ENCODE results near the gene ABCG1. TPM values are rescaled to one million over a fixed set of nuclear protein-coding genes. Genes with fewer than 3 reads are reported as not detected.

ABCG1 gene
- total and polyA plus RNA-seq, 2 experiments from 2014 or later: 1.3 to 4.4 TPM

DNA sequence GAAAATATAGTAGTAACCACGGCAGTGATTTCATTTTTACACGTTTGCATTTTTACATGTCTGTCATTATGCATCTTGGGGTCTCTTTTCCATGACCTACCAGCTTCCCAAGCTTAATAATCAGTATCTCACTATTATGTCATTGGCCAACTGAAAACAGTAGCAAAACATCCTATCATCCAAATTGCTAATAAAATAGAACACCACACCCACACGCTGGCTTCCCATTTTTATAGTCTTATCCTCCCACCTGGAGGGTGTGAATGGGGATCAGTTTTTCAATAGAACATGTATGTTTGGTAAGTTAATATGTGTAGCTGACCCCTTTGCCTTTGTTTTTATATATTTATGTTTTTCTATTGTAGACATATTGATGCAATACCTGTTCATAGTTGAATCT, 84.5 kb downstream of the ABCG1 start:
- Mint-ChIP-seq H3K36me3 (ENCODE audit: low read depth) (no peaks in the 10 kb centered on the region), H3K4me3 (no peak overlapping the region), H3K27ac (no peak overlapping the region), H3K4me1 (peaks cover 2% of the 10 kb centered on the region; the same call in 1 of the 3 replicates), H3K9me3 (no peaks in the 10 kb centered on the region), H3K27me3 (ENCODE audit: insufficient read depth, low read depth, poor library complexity) (peaks cover 12% of the 10 kb centered on the region)
- Histone ChIP-seq H3K79me2 (replicated peaks; ENCODE audit: insufficient read depth) (no peaks in the 10 kb centered on the region), H3K9me2 (ENCODE audit: insufficient read depth) (no peaks in the 10 kb centered on the region), H3K4me2 (no peak overlapping the region), H4K20me1 (replicated peaks; ENCODE audit: insufficient read depth) (no peaks in the 10 kb centered on the region), H3K27me3 (ENCODE audit: insufficient read depth) (no peaks in the 10 kb centered on the region), H3K36me3 (ENCODE audit: insufficient read depth) (no peaks in the 10 kb centered on the region), H2AFZ (no peak overlapping the region), H3F3A (replicated peaks; ENCODE audit: low read depth) (no peaks in the 10 kb centered on the region), H3K27ac (ENCODE audit: low read depth) (no peak overlapping the region), H3K4me3 (no peak overlapping the region), H3K4me1 (ENCODE audit: insufficient read depth) (no peaks in the 10 kb centered on the region)
- TF ChIP-seq JUNB (IDR thresholded peaks at IDR 0.05; ENCODE audit: unreplicated experiment): no peak
- no peak for TF ChIP-seq POLR2AphosphoS5 (IDR thresholded peaks at IDR 0.05; ENCODE audit: low read depth)
- TF ChIP-seq, protein P1, sequence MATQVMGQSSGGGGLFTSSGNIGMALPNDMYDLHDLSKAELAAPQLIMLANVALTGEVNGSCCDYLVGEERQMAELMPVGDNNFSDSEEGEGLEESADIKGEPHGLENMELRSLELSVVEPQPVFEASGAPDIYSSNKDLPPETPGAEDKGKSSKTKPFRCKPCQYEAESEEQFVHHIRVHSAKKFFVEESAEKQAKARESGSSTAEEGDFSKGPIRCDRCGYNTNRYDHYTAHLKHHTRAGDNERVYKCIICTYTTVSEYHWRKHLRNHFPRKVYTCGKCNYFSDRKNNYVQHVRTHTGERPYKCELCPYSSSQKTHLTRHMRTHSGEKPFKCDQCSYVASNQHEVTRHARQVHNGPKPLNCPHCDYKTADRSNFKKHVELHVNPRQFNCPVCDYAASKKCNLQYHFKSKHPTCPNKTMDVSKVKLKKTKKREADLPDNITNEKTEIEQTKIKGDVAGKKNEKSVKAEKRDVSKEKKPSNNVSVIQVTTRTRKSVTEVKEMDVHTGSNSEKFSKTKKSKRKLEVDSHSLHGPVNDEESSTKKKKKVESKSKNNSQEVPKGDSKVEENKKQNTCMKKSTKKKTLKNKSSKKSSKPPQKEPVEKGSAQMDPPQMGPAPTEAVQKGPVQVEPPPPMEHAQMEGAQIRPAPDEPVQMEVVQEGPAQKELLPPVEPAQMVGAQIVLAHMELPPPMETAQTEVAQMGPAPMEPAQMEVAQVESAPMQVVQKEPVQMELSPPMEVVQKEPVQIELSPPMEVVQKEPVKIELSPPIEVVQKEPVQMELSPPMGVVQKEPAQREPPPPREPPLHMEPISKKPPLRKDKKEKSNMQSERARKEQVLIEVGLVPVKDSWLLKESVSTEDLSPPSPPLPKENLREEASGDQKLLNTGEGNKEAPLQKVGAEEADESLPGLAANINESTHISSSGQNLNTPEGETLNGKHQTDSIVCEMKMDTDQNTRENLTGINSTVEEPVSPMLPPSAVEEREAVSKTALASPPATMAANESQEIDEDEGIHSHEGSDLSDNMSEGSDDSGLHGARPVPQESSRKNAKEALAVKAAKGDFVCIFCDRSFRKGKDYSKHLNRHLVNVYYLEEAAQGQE (IDR thresholded peaks at IDR 0.05; ENCODE audit: unreplicated experiment): no peak
- TF ChIP-seq STAT1 (IDR thresholded peaks at IDR 0.05; ENCODE audit: unreplicated experiment): no peak
- TF ChIP-seq ZNF331 (CRISPR knock-in tag; IDR thresholded peaks at IDR 0.05; ENCODE audit: low read depth): no peak
- TF ChIP-seq EZH2 (IDR thresholded peaks at IDR 0.05; ENCODE audit: low read depth, unreplicated experiment): no peak
- TF ChIP-seq EZH2phosphoT487 (IDR thresholded peaks at IDR 0.05; ENCODE audit: unreplicated experiment): no peak
- no peak for TF ChIP-seq CREB1 (CRISPR knock-in tag; IDR thresholded peaks at IDR 0.05; ENCODE audit: low read depth)
- TF ChIP-seq, protein P2, sequence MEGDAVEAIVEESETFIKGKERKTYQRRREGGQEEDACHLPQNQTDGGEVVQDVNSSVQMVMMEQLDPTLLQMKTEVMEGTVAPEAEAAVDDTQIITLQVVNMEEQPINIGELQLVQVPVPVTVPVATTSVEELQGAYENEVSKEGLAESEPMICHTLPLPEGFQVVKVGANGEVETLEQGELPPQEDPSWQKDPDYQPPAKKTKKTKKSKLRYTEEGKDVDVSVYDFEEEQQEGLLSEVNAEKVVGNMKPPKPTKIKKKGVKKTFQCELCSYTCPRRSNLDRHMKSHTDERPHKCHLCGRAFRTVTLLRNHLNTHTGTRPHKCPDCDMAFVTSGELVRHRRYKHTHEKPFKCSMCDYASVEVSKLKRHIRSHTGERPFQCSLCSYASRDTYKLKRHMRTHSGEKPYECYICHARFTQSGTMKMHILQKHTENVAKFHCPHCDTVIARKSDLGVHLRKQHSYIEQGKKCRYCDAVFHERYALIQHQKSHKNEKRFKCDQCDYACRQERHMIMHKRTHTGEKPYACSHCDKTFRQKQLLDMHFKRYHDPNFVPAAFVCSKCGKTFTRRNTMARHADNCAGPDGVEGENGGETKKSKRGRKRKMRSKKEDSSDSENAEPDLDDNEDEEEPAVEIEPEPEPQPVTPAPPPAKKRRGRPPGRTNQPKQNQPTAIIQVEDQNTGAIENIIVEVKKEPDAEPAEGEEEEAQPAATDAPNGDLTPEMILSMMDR (conservative IDR thresholded peaks at IDR 0.05; ENCODE audit: low read depth in 2 of 2): no peak
- TF ChIP-seq, protein P3, sequence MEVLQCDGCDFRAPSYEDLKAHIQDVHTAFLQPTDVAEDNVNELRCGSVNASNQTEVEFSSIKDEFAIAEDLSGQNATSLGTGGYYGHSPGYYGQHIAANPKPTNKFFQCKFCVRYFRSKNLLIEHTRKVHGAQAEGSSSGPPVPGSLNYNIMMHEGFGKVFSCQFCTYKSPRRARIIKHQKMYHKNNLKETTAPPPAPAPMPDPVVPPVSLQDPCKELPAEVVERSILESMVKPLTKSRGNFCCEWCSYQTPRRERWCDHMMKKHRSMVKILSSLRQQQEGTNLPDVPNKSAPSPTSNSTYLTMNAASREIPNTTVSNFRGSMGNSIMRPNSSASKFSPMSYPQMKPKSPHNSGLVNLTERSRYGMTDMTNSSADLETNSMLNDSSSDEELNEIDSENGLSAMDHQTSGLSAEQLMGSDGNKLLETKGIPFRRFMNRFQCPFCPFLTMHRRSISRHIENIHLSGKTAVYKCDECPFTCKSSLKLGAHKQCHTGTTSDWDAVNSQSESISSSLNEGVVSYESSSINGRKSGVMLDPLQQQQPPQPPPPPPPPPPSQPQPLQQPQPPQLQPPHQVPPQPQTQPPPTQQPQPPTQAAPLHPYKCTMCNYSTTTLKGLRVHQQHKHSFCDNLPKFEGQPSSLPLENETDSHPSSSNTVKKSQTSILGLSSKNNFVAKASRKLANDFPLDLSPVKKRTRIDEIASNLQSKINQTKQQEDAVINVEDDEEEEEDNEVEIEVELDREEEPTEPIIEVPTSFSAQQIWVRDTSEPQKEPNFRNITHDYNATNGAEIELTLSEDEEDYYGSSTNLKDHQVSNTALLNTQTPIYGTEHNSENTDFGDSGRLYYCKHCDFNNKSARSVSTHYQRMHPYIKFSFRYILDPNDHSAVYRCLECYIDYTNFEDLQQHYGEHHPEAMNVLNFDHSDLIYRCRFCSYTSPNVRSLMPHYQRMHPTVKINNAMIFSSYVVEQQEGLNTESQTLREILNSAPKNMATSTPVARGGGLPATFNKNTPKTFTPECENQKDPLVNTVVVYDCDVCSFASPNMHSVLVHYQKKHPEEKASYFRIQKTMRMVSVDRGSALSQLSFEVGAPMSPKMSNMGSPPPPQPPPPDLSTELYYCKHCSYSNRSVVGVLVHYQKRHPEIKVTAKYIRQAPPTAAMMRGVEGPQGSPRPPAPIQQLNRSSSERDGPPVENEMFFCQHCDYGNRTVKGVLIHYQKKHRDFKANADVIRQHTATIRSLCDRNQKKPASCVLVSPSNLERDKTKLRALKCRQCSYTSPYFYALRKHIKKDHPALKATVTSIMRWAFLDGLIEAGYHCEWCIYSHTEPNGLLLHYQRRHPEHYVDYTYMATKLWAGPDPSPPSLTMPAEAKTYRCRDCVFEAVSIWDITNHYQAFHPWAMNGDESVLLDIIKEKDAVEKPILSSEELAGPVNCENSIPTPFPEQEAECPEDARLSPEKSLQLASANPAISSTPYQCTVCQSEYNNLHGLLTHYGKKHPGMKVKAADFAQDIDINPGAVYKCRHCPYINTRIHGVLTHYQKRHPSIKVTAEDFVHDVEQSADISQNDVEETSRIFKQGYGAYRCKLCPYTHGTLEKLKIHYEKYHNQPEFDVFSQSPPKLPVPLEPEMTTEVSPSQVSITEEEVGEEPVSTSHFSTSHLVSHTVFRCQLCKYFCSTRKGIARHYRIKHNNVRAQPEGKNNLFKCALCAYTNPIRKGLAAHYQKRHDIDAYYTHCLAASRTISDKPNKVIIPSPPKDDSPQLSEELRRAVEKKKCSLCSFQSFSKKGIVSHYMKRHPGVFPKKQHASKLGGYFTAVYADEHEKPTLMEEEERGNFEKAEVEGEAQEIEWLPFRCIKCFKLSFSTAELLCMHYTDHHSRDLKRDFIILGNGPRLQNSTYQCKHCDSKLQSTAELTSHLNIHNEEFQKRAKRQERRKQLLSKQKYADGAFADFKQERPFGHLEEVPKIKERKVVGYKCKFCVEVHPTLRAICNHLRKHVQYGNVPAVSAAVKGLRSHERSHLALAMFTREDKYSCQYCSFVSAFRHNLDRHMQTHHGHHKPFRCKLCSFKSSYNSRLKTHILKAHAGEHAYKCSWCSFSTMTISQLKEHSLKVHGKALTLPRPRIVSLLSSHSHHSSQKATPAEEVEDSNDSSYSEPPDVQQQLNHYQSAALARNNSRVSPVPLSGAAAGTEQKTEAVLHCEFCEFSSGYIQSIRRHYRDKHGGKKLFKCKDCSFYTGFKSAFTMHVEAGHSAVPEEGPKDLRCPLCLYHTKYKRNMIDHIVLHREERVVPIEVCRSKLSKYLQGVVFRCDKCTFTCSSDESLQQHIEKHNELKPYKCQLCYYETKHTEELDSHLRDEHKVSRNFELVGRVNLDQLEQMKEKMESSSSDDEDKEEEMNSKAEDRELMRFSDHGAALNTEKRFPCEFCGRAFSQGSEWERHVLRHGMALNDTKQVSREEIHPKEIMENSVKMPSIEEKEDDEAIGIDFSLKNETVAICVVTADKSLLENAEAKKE (CRISPR knock-in tag; IDR thresholded peaks at IDR 0.05): no peak
- no peak for TF ChIP-seq ZNF114 (CRISPR knock-in tag; IDR thresholded peaks at IDR 0.05)
- TF ChIP-seq, protein P4, sequence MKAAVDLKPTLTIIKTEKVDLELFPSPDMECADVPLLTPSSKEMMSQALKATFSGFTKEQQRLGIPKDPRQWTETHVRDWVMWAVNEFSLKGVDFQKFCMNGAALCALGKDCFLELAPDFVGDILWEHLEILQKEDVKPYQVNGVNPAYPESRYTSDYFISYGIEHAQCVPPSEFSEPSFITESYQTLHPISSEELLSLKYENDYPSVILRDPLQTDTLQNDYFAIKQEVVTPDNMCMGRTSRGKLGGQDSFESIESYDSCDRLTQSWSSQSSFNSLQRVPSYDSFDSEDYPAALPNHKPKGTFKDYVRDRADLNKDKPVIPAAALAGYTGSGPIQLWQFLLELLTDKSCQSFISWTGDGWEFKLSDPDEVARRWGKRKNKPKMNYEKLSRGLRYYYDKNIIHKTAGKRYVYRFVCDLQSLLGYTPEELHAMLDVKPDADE (IDR thresholded peaks at IDR 0.05): no peak
- TF ChIP-seq NANOG (IDR thresholded peaks at IDR 0.05; ENCODE audit: borderline replicate concordance): no peak
- ATAC-seq (no peak), DNase-seq (ENCODE audit: low spot score) (no peak)

Data from GM23338 (cell line).